ENCODE measurements around the gene SLIT3.
A peak's percentile ranks its signal among the peaks of the same experiment; 100 is the strongest.

Gene SLIT3

DNA sequence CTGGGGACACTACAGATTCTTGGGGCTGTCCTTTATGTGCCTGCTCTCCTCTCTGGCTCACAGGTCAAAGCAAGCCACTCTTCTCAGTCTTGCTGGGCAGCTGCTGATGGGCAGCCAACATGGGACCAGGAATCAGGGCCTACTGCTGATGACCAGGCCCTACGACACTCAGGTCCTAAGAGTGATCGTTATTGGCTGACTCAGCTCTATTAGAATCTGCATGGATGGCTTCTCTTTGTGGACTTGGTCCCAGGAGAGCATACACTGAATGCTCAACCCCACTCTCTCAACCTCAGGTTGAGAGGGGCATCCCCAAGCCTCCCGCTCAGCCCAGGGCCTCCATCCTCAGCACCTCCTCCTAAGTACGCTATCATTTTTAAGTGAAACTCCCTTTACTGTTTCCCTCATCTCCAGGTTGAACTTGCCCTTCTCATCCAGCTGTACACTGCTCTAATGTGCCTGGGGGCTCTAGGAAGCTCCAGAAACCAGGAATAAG, 471.0 kb downstream of the SLIT3 start:
- DNase-seq (ENCODE audit: low spot score), result no peak

DNA sequence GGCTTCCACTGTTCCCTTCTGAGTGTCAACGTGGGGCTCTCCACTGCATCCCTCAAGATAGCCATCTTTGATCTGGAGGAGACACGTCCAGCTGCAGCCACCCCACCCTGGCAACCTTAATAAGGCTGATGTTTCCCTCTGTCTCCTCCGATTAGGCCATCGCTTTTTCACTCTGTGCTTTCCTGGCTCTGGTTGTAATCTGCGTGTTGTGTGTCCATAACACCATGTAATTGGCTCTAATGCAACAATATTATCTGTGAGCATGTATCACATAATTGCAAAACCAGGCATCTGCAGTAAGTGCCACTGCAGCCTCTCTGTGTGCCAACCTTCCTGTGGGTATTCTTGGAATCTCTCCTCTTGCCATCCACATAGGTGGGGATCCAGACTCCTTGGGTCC, 471.9 kb downstream of the SLIT3 start:
- no peak for DNase-seq (ENCODE audit: low spot score)

DNA sequence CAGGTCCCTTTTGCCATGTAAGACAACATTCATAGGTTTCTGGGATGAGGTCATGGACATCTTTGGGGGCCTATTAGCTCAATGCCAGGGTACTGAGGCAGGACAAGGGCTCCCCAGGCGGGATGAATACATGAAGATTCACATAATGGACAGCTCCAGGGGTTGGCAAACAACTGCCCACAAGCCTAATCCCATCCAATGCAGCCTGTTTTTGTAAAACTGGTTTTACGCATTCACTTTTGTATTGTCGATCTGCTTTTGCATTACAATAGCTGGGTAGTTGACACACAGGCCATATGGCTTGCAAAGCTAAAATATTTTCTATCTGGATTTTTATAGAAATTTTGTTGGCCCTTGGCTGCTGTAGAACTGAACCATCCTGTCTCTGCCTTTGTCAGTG, 473.3 kb downstream of the SLIT3 start:
- DNase-seq (ENCODE audit: low spot score), result no peak

DNA sequence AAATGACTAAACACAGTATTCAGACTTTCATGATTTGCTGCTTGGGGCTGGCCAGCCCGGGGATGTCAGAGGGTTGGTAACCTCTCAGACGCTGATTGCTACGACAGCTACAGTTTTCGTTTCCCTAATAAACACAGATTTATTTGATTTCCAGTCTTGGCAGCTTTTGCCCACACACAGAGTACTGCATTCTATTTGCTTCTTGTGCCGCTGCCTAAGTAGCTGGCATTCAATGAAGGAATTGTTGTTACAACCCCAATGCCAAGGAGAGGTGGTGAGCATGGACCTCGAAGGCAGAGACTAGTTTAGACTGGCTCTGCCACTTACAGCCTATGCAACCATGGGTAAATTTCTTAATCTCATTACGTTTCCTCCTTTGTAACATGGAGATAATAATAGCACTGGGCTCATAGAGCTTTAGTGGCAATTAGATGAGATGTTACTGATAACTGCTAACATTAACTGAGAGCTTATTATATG, 474.7 kb downstream of the SLIT3 start:
- DNase-seq (ENCODE audit: low spot score), result no peak

DNA sequence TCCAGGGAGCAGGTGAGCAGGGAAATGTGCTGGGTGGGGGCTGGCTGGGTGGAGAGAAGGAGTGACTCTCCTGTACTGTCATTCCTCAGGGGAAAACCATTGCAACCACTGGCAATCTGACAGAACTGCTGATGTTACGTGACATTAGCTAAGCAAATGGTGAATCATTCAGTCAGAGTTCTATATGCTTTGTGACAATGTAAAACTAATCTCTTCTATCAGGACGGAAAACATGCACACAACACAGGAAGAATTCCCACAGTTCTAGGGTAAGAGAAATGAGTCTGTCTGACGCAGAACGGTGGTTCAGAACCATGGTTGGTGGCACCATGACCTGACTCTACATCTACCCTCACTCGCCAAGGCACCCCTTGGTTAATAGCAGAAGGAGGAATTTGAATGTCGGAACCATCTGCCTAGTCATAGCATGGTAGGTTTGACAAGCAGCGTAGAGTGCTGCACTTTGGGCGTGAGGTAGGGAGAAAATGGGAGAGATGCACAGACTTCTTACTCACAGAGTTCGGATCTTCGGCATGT, 478.1 kb downstream of the SLIT3 start:
- no peak for DNase-seq (ENCODE audit: low spot score)

DNA sequence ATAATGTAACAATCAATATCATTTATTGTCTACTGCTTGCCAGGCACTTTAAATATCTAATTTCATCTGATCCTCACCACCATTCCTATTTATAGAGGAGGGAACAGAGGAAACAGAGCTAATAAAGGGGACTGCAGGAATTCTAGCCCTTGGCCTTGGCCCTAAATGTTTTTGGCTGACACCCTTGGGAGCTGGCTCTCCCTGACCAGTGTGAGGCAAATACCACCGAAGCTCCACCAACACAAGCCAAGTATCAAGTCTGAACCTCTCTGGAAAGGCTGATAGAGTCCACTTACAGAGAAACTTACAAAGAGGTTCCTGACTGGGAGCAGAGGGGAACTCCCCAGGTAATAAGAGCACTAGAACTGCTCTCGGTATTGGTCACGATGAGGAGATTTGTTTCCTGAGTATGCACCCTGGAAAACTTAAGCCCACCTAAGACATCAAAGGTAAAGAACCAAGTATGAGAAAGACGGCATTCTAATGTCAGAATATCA, 478.6 kb downstream of the SLIT3 start:
- no peak for DNase-seq (ENCODE audit: low spot score)

DNA sequence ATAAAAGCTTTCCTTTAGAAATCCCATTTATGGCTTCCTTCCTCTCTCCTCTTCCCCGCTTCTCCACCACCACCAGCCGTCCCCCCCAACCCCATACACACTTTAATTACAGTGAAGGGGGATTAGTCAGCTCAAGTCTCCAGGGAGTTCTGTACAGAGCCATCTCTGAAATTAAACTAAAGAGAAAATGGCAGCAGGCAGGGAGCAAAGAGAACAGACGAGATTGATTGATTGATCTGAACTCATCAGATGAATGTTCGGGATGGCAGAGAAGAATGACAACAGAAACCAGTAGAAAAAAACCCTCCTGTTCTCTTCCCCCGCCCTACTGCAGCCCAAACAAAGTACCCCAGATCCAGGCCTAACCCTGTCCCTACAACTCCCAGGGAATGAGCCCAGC, 480.1 kb downstream of the SLIT3 start:
- DNase-seq (ENCODE audit: low spot score), result no peak

DNA sequence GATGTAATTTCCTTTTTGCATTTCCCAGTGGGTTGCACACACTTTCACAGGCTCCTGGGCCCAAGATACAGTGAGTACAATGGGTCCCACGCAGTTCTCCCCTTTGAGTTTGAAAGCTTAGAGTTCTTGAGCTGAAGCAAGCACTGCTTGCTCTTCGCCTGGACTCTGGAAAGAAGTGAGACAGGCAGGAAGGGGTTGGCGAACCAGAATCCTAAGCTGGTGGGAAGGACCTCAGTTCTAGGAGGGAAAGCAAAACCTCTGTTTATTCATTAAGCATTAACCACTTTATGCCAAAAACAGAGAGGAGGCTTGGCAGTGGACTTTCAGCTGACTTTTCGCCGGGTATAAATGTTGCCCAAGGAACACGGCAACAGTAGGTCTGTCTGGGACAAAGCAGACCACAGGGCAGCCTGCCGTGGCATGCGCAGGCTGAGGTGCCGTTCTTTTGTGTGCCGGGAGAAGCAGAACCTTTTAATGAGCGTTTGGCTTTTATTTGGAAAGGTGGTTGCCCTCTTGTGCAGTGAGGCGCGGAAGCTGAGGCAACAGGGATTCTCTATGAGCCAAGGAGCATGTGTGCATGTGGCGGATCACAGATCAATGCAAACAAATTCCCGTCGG, 481.8 kb downstream of the SLIT3 start:
- peak; percentile 43 for DNase-seq (ENCODE audit: low spot score)

DNA sequence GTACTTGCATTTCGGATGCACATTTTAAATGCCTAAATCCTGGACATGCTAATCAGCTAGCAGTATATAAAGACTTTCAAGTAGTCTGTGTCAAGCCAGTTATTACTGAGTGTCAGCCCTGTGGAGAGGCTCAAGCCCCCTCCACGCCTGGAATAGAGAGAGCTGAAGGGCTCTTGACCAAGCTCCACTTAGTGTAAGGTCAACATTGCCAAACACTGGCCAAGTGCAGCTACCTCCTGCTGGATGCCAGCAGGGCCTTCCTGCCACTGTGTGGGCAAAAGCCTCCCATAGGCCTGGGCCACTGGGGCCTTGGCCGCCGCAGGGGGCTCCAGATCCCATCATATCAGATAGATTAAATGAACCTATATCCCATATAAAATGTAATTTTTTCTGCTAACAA, 482.4 kb downstream of the SLIT3 start:
- DNase-seq (ENCODE audit: low spot score), result no peak

DNA sequence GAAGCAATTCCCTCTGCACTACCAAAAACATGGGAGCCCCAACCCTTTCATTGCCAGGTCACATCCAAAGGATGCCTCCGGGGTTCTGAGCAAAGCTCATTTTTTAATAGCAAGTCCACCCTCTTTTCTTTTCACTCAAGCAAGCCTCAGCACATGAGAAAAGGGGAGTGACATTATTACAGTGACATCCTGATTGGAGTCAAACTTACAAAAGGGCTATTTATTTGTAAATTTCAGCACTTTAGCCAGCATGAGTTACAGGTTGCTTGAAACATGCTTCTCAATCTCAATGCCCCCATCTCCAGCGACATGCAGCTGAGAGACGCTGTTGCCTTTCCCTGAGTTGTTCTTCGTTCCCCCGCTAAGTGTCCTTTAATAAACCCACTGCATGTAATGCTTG, 483.3 kb downstream of the SLIT3 start:
- no peak for DNase-seq (ENCODE audit: low spot score)

DNA sequence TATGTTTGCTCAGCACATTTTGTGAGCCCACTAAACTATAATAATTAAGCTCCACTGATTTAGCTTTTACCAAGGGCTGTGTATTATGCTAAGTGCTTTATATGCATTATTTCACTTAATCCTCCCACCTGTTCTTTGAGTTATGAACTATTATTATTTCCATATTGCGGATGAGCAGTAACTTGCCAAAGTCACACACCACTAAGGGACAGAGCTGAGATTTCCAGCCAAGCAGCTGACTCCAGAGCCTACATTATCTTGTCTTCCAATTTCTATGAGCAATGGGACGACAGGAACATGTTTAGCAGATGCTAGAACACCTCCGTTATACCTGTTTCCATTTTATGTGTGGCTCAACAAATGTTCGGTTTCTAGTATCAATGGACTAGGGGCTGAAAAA, 484.3 kb downstream of the SLIT3 start:
- DNase-seq (ENCODE audit: low spot score), result no peak

DNA sequence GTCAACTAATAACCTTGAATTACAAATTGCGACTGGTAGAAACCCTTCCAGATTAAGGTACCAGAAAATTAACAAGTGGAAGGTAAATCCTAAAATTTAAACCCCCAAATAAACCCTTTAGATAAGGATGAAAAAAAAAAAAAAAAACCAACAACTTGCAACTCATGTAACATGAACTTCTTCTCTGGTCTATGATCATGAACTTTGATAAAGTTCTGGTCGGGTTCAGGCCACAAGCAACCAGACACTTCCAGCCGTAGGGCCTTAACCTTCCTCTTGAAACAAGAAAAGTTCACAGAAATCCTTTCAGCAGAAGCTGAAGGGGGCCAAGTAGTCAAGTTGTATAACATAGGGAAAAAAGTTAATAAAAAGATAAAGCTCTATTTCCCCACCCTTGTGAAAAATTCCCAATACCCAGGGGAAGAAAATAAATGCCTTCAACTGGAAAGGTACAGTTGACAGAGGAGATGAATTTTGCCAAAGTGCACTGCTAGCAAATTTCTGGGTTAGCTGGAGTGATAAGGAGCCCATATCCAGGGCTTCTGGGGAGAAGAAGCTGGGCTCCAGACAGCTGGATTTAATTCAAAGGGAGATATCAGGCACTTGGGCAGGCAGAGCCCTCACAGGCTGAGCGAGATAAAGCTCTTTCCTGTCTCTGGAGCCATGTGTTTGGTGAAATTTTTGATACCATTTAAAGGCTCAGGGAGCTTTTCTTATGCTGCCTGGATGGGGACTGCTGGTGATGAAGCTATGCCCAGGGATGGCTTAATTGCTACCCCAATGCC, 487.6 kb downstream of the SLIT3 start:
- DNase-seq (ENCODE audit: low spot score), result no peak

DNA sequence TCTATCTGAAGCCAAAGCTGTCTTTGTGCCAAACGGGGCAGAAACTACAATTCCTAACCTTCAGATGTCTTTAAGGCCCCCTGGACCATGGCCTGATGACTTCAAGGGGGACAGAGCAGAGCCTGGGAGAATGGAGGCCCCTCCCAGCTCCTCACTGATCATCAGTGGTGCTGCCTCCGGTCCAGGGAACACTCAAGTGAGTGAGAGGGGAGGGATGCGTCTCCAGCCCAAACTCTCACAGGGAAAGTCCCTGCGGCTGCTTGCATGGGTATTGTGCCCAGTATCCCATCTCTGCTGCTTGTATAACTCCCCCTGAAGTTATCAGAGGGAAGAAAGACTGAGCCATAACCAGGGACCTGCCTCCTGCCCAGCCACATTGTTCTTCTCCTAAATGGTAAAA, 490.3 kb downstream of the SLIT3 start:
- DNase-seq (ENCODE audit: low spot score), result no peak

DNA sequence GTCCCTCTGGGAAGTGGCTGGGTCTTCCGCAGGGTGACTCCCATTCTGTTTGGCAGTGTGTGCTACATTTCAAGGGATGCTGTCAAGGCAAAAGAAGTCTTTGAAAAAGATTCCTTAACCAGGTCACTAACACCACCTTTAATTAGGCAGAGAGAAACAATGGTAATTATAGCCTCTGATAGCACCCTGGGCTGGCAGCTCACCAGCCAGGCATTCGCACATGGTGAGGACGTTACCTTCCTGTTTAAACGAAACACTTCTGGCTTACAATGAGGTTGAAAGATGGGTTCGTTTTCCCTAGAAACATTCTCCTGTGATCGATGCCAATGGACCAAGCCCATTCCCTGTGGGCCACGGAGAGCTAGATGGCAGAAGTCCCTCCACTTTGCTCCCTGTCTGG, 491.7 kb downstream of the SLIT3 start:
- no peak for DNase-seq (ENCODE audit: low spot score)

DNA sequence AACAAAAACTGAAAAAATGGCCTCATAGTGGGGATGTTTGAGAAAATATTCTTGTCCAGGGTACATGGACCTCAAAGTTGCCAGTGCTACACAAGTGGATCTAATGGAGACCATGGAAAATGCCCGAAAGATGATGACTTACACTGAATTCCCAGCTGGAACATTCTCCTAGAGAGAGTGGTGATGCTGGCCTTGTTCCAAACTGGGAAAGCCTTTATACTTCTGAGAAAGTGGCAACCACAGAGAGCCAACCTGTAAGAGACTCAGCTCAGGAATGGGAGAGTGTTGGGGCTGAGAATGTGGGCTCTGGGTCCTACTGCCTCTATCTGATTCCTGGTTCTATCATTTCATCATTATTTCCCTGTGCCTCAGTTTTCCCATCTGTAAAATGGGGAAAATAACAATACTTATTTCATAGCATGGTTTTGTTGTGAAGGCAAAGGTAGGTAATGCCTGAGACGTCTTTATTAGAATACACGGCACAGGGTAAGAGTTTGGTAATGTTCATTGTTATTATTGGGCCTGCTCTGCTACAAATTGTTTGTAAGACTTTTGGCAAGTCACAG, 492.8 kb downstream of the SLIT3 start:
- peak; percentile 24 for DNase-seq (ENCODE audit: low spot score)

DNA sequence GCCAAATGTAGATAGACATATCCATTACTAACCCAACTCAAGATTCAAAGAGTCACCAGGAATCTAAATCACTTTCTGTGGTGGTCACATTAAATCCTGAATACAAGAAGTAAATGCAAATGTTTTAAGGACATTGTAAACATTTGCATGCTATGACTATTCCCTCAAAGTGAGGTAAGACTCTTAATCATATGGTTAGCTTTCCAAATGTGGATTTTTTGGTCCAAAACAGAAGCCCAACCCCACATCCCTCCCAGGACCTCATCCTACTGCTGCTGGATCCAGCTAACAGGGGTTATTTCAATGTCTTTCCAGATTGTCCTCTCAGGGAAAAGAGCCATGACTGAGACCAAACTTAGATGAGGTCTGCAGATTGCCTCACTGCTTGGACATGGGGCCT, 493.7 kb downstream of the SLIT3 start:
- no peak for DNase-seq (ENCODE audit: low spot score)

DNA sequence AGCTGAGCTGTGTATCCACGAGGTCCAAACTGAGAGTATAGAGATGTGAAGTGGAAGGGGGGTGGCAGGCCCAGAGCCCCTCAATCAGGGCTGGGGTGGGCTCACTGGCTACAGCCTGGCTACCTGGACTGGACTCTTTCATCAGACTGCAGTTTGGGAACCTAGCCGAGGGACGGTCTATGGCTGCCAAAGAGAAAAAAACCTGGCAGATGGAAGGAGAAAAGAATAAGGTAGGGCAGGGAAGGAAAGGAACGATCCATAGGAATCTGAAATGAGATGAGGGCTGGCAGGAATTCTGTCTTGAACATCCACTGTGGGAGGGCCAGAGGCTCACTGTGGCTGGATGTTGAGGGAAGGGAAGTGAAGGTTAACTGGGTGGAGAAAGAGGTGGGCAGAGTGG, 497.4 kb downstream of the SLIT3 start:
- peak; percentile 64 for DNase-seq (ENCODE audit: low spot score)

DNA sequence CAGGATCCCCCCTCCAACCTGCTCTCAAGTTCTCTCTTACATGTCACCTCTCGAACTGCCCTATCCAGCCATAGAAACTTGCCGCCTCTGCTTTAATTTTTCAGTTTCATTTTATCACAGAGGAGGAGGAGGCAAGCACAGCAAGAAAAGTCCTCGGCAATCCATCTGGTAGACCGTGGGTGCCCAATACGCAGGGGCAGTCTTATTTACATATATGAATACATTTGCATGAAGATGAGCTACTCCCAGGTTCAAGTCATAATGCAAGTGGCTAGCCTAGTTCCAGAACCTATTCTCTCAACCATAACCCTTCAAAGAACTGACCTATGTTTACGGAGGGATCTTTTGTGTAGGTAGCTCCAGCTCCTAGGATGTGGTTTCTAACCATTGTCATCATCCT, 498.6 kb downstream of the SLIT3 start:
- no peak for DNase-seq (ENCODE audit: low spot score)

DNA sequence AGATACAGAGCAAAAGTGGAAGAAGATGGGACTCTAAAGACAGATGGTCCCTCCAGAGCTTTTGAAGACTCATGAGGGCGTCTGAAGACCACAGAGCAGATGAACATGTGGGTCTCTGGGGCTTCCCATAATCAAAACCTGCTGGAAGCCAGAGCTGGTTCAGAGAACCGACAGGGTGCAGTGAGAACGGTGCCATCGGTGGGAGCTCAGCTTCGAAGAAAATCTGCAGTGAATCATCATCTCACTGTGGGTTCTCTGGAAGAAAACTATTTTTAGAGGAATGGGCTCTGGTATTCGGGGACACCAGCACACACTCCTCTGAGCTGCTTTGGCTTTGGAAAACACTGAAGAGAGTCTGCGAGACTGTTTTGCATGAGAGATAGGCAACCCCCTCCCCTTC, 499.4 kb downstream of the SLIT3 start:
- no peak for DNase-seq (ENCODE audit: low spot score)

DNA sequence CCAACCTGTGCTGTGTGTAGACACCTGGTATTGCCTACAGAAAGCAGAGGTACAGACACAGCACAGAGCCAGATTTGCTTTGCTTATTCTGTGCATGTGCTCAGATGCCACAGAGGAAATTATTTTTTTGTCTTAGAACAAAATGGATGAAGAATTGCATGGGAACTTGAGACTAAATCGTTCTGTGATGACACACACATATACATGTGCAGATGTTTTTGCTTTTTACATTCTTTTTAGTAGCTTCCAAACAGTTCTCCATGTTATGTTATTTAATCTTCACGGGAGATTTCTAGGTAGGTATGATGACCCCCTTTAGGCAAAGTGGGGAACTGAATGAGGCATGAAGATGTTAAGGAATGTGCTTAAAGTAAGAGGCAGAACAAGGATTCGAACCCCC, 500.2 kb downstream of the SLIT3 start:
- no peak for DNase-seq (ENCODE audit: low spot score)

DNA sequence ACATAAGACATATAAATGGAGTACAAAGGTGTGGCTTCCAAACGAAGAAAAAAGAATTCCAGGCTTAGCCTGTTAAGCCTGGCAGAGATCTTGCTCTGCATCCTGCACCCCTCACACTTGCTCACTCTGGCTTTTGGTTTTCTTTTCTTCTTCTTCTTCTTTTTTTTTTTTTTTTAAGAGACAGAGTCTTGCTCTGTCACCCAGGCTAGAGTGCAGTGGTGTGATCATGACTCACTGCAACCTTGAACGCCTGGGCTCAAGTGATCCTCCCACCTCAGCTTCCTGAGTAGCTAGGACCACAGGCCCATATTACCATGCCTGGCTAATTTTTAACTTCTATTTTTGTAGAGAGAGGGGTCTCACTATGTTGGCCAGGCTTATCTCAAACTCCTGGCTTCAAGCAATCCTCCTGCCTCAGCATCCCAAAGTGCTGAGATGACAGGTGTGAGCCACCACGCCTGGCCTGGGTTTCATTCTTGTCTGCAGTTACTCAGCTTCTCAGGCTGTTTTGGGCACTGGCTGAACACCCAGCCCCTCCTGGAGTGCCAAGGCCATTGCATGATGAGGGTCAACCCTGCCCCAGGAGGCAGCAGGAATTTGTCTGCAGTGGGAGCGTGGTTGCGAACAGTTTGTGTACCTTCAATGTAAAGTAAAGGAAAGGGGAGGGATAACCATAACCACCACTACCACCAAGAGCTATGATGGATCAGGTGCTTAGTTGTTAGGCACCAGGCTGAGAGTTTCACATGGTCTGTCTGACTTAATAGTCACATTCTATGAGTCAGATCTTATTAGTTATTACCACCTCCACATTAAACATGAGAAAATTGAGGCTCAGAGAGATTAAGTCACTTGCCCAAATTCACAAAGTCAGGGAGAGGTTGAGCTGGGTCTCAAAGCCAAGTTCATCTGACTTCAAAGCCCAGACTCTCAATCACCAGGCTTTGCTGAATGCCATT, 502.6 kb downstream of the SLIT3 start:
- DNase-seq (ENCODE audit: low spot score), result no peak
